Liver (tissue), 9 donors: ENCODE measurements around the gene OTOG. TPM values are rescaled to one million over a fixed set of nuclear protein-coding genes. Genes with fewer than 3 reads are reported as not detected.

ENCODE experiments used
- DNase-seq: peaks from one replicate; pipeline ENCODE4 v3.0.0-alpha.2; 2017; ENCODE audit warnings: low spot score
- H3K27ac ChIP-seq, 2 donors: one replicate each; pipeline ENCODE4 v1.7.0; 2013; ENCODE audit warnings: inconsistent platforms in 2 of 2, low read length in 2 of 2, control low read depth in 1 of 2, low read depth in 1 of 2, mild to moderate bottlenecking in 1 of 2
- H3K27me3 ChIP-seq, 4 donors: one replicate each; pipeline versions ENCODE4 v1.6.1 to v1.7.0; 2013; ENCODE audit warnings: low read length in 3 of 4, inconsistent platforms in 1 of 4, mild to moderate bottlenecking in 1 of 4, moderate library complexity in 1 of 4; ENCODE audit not compliant: control insufficient read depth in 4 of 4, insufficient read depth in 4 of 4
- H3K36me3 ChIP-seq, 4 donors: one replicate each; pipeline versions ENCODE4 v1.6.1 to v1.7.0; 2013; ENCODE audit warnings: low read length in 3 of 4, mild to moderate bottlenecking in 3 of 4, low read depth in 1 of 4, moderate library complexity in 1 of 4; ENCODE audit not compliant: control insufficient read depth in 4 of 4, insufficient read depth in 3 of 4
- H3K4me1 ChIP-seq, 4 donors: one replicate each; pipeline versions ENCODE4 v1.6.1 to v1.7.0; 2013; ENCODE audit warnings: low read length in 3 of 4, mild to moderate bottlenecking in 3 of 4, moderate library complexity in 1 of 4; ENCODE audit not compliant: control insufficient read depth in 4 of 4, insufficient read depth in 4 of 4
- H3K4me3 ChIP-seq, 3 donors: one replicate each; pipeline versions ENCODE4 v1.6.1 to v1.7.0; 2013; ENCODE audit warnings: low read length in 3 of 3, control low read depth in 1 of 3, low read depth in 1 of 3, mild to moderate bottlenecking in 1 of 3
- H3K9ac ChIP-seq, 2 donors: one replicate each; pipeline ENCODE4 v1.7.0; 2013; ENCODE audit warnings: low read length in 2 of 2, mild to moderate bottlenecking in 2 of 2, moderate library complexity in 2 of 2, control low read depth in 1 of 2, low read depth in 1 of 2
- H3K9me3 ChIP-seq, 4 donors: one replicate each; pipeline versions ENCODE4 v1.6.1 to v1.7.0; 2013; ENCODE audit warnings: low read length in 3 of 4; ENCODE audit not compliant: control insufficient read depth in 4 of 4
- EGR1 ChIP-seq, 2 donors: IDR thresholded peaks; 2 replicates each; pipeline ENCODE4 v1.6.1; 2016 to 2018; ENCODE audit warnings: antibody characterized with exemption in 2 of 2, low read depth in 2 of 2
- FOXA1 ChIP-seq: IDR thresholded peaks from 2 replicates; pipeline ENCODE4 v1.6.1; 2016; ENCODE audit warnings: antibody characterized with exemption
- FOXA2 ChIP-seq: IDR thresholded peaks from 2 replicates; pipeline ENCODE4 v1.6.1; 2016; ENCODE audit warnings: antibody characterized with exemption
- GABPA ChIP-seq, 2 donors: IDR thresholded peaks in 1 of 2; conservative IDR thresholded peaks in 1 of 2; 2 replicates each; pipeline ENCODE4 v1.6.1; 2016; ENCODE audit warnings: antibody characterized with exemption in 2 of 2, mild to moderate bottlenecking in 1 of 2, moderate library complexity in 1 of 2
- HNF4A ChIP-seq, 2 donors: conservative IDR thresholded peaks; 2 replicates each; pipeline ENCODE4 v1.6.1; 2016; ENCODE audit warnings: antibody characterized with exemption in 2 of 2, mild to moderate bottlenecking in 2 of 2
- JUND ChIP-seq, 2 donors: IDR thresholded peaks; 2 replicates each; pipeline ENCODE4 v1.6.1; 2016; ENCODE audit warnings: antibody characterized with exemption in 2 of 2
- RAD21 ChIP-seq, 2 donors: IDR thresholded peaks; 2 replicates each; pipeline ENCODE4 v1.6.1; 2016; ENCODE audit warnings: antibody characterized with exemption in 2 of 2, mild to moderate bottlenecking in 2 of 2
- SP1 ChIP-seq: IDR thresholded peaks from 2 replicates; pipeline ENCODE4 v1.6.1; 2018; ENCODE audit warnings: antibody characterized with exemption, mild to moderate bottlenecking
- TAF1 ChIP-seq: conservative IDR thresholded peaks from 2 replicates; pipeline ENCODE4 v1.6.1; 2016; ENCODE audit warnings: antibody characterized with exemption, mild to moderate bottlenecking
- WGBS: extraction: QIAGEN DNeasy Blood & Tissue Kit; methylation state at CpG from one replicate; pipeline ENCODE4 v1.1.7; 2013; 5-methylcytosine and 5-hydroxymethylcytosine counted together
- polyA plus RNA-seq, 2 donors: library from polyadenylated mRNA; stranded (reverse) in 1 of 2; unstranded in 1 of 2; fragments of 200-250 nt in 1 of 2; fragments of >200 nt in 1 of 2; fragmentation: Nextera tagmentation in 1 of 2; extraction: Ambion mirVana in 1 of 2; gene quantifications; one replicate each; pipeline versions ENCODE4 v1.2.1 to v1.2.3, GENCODE V29; 2013 to 2015
- total RNA-seq, 2 donors: library from RNA; depleted of rRNA; stranded (reverse); fragments of >200 nt; gene quantifications; one replicate each; pipeline ENCODE4 v1.2.3, GENCODE V29; 2014
- TF ChIP-seq, protein P1 (sequence below): fragments of 150-350 bp; IDR thresholded peaks from 2 replicates; pipeline ENCODE4 v1.5.1; 2017; ENCODE audit warnings: improper control_type of control experiment, low read depth, low read length; ENCODE audit not compliant: missing input control
- TF ChIP-seq, protein P2 (sequence below): IDR thresholded peaks from 2 replicates; pipeline ENCODE4 v1.6.1; 2016; ENCODE audit warnings: antibody characterized with exemption
- donor health status: healthy.
- donor health status: healthy.
- donor health status: healthy.
- donor health status: healthy.
- donor health status: healthy.

Gene OTOG
- total and polyA plus RNA-seq, 4 donors, result not detected

DNA sequence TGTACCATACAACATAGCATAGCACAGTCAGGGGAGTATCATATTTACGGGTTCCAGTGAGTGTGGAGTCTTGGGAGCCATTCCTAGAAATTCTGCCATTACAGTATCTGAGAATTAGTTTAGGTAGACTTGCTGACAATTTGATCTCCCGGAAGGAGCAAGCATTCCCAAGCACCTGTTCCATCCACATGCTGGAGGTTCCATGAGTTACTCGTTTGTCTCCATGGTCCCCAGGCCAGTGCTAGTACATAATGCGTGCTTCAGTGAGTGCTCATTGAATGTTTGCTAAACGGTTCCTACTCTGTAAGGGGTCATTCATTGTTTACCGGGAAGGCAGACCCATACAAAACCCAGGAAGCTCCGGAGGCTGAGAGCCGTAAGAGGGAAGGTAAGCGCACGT, 144.9 kb downstream of the OTOG start:
- Histone ChIP-seq H3K9me3 (no peaks in the 10 kb centered on the region), H3K9ac (no peak overlapping the region), H3K4me1 (peaks cover 0 to 2% (median 0%) of the 10 kb centered on the region in 4 donors), H3K4me3 (no peak overlapping the region), H3K27me3 (peaks cover 2 to 13% (median 6%) of the 10 kb centered on the region in 4 donors), H3K36me3 (no peaks in the 10 kb centered on the region), H3K27ac (no peak overlapping the region)
- TF ChIP-seq HNF4A (conservative IDR thresholded peaks at IDR 0.05) (no peak), FOXA2 (no peak), GABPA (IDR thresholded peaks at IDR 0.05 in 1 of 2, conservative IDR thresholded peaks at IDR 0.05 in 1 of 2) (no peak), TAF1 (no peak)
- TF ChIP-seq, protein P1, sequence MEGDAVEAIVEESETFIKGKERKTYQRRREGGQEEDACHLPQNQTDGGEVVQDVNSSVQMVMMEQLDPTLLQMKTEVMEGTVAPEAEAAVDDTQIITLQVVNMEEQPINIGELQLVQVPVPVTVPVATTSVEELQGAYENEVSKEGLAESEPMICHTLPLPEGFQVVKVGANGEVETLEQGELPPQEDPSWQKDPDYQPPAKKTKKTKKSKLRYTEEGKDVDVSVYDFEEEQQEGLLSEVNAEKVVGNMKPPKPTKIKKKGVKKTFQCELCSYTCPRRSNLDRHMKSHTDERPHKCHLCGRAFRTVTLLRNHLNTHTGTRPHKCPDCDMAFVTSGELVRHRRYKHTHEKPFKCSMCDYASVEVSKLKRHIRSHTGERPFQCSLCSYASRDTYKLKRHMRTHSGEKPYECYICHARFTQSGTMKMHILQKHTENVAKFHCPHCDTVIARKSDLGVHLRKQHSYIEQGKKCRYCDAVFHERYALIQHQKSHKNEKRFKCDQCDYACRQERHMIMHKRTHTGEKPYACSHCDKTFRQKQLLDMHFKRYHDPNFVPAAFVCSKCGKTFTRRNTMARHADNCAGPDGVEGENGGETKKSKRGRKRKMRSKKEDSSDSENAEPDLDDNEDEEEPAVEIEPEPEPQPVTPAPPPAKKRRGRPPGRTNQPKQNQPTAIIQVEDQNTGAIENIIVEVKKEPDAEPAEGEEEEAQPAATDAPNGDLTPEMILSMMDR, result no peak
- DNase-seq, result no peak
- 49% methylated on average over 10 of the region's 10 CpGs for WGBS

DNA sequence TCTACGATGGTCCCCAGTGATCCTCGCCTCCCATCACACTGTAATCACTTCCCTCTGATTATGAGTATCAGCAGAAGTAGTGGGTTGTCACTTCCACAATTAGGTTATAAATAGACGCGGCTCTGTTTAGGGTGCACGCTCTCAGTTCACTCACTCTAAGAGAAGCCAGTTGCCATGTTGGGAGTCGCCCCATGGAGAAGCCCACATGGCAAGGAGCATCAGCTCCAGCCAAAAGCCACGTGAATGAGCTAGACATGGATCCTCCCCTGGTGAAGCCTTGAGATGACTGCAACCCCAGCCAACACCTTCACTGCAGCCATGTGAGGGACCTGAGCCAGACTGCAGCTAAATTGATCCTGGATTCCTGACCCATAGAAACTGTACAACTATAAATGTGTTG, 145.9 kb downstream of the OTOG start:
- no peak for DNase-seq
- 72% methylated on average over 7 of the region's 7 CpGs for WGBS
- Histone ChIP-seq H3K36me3 (no peaks in the 10 kb centered on the region), H3K9ac (no peak overlapping the region), H3K27me3 (peaks cover 3 to 18% (median 6%) of the 10 kb centered on the region in 4 donors), H3K4me3 (no peak overlapping the region), H3K9me3 (no peaks in the 10 kb centered on the region), H3K4me1 (peaks cover 0 to 2% (median 0%) of the 10 kb centered on the region in 4 donors), H3K27ac (no peak overlapping the region)
- TF ChIP-seq FOXA1 (no peak), JUND (IDR thresholded peaks at IDR 0.05) (no peak), EGR1 (IDR thresholded peaks at IDR 0.05; ENCODE audit: low read depth in 2 of 2) (no peak), RAD21 (IDR thresholded peaks at IDR 0.05) (no peak)

- no peak overlapping the region for H3K9ac ChIP-seq
- TF ChIP-seq SP1, result no peak
- TF ChIP-seq, protein P2, sequence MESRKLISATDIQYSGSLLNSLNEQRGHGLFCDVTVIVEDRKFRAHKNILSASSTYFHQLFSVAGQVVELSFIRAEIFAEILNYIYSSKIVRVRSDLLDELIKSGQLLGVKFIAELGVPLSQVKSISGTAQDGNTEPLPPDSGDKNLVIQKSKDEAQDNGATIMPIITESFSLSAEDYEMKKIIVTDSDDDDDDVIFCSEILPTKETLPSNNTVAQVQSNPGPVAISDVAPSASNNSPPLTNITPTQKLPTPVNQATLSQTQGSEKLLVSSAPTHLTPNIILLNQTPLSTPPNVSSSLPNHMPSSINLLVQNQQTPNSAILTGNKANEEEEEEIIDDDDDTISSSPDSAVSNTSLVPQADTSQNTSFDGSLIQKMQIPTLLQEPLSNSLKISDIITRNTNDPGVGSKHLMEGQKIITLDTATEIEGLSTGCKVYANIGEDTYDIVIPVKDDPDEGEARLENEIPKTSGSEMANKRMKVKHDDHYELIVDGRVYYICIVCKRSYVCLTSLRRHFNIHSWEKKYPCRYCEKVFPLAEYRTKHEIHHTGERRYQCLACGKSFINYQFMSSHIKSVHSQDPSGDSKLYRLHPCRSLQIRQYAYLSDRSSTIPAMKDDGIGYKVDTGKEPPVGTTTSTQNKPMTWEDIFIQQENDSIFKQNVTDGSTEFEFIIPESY, result no peak
- H3K4me3 ChIP-seq, result no peak overlapping the region
- H3K9me3 ChIP-seq, result no peaks in the 10 kb centered on the region
- H3K36me3 ChIP-seq, result no peaks in the 10 kb centered on the region
- H3K27me3 ChIP-seq, result peaks cover 3 to 18% (median 6%) of the 10 kb centered on the region in 4 donors
- no peak overlapping the region for H3K27ac ChIP-seq
- DNase-seq, result no peak
- 71% methylated on average over 4 of the region's 4 CpGs for WGBS
- H3K4me1 ChIP-seq, result peaks cover 0 to 2% (median 0%) of the 10 kb centered on the region in 4 donors
These were observed 146.5 kb downstream of the OTOG start for GRCh38 chr11:17693531-17693930.
